GM23248 (cell line): Measurements from ENCODE around the gene SNX9. TPM values are rescaled to one million over a fixed set of nuclear protein-coding genes. Genes with fewer than 3 reads are reported as not detected.
"Not testable (repeated sequence)": the region's sequence is repeated elsewhere in the genome, so short reads cannot be mapped to it uniquely, and the experiment has no call there.

Experiments
- DNase-seq: peaks from one replicate; pipeline ENCODE4 v3.0.0-alpha.2; 2015
- H2AFZ ChIP-seq: fragments of 200-600 bp; sonication (generic); 2 replicates; pipeline ENCODE4 v1.6.1; 2016; ENCODE audit warnings: antibody characterized with exemption
- H3F3A ChIP-seq: fragments of 200-600 bp; sonication (generic); 2 replicates; pipeline ENCODE4 v1.6.1; 2016; ENCODE audit warnings: mild to moderate bottlenecking, antibody characterized with exemption, mixed run types; ENCODE audit not compliant: insufficient read depth
- H3K27ac ChIP-seq: fragments of 200-600 bp; sonication (generic); 2 replicates; pipeline ENCODE4 v1.5.1; 2016; ENCODE audit warnings: mild to moderate bottlenecking
- H3K27me3 ChIP-seq: fragments of 200-600 bp; sonication (generic); replicated peaks from 2 replicates; pipeline ENCODE4 v1.6.1; 2016; ENCODE audit warnings: mild to moderate bottlenecking; ENCODE audit not compliant: insufficient read depth
- H3K36me3 ChIP-seq: fragments of 200-600 bp; sonication (generic); 2 replicates; pipeline ENCODE4 v1.6.1; 2016; ENCODE audit warnings: low read depth, mild to moderate bottlenecking
- H3K4me1 ChIP-seq: fragments of 200-600 bp; sonication (generic); 2 replicates; pipeline ENCODE4 v1.6.1; 2016; ENCODE audit warnings: mild to moderate bottlenecking; ENCODE audit not compliant: insufficient read depth
- H3K4me2 ChIP-seq: fragments of 200-600 bp; sonication (generic); one replicate; pipeline ENCODE4 v1.6.1; 2016; ENCODE audit warnings: mild to moderate bottlenecking; ENCODE audit not compliant: unreplicated experiment
- H3K4me3 ChIP-seq: fragments of 200-600 bp; sonication (generic); 2 replicates; pipeline ENCODE4 v1.5.1; 2016; ENCODE audit warnings: mild to moderate bottlenecking
- H3K79me2 ChIP-seq: fragments of 200-600 bp; sonication (generic); 2 replicates; pipeline ENCODE4 v1.6.1; 2016; ENCODE audit warnings: mild to moderate bottlenecking; ENCODE audit not compliant: insufficient read depth
- H3K9ac ChIP-seq: fragments of 200-600 bp; sonication (generic); 2 replicates; pipeline ENCODE4 v1.6.1; 2016; ENCODE audit warnings: mild to moderate bottlenecking
- H3K9me2 ChIP-seq: fragments of 200-600 bp; sonication (generic); 2 replicates; pipeline ENCODE4 v1.6.1; 2016; ENCODE audit warnings: mixed run types, mild to moderate bottlenecking, moderate library complexity; ENCODE audit not compliant: insufficient read depth
- H3K9me3 ChIP-seq: fragments of 200-600 bp; sonication (generic); one replicate; pipeline ENCODE4 v1.6.1; 2017; ENCODE audit warnings: low read depth
- H4K20me1 ChIP-seq: fragments of 200-600 bp; sonication (generic); 2 replicates; pipeline ENCODE4 v1.6.0; 2016; ENCODE audit not compliant: insufficient read depth
- EZH2 ChIP-seq: fragments of 200-600 bp; sonication (generic); IDR thresholded peaks from 2 replicates; pipeline ENCODE4 v1.6.1; 2018; ENCODE audit warnings: antibody characterized with exemption, mild to moderate bottlenecking; ENCODE audit not compliant: insufficient read depth, poor library complexity, severe bottlenecking
- EZH2phosphoT487 ChIP-seq: fragments of 200-600 bp; sonication (generic); IDR thresholded peaks from 2 replicates; pipeline ENCODE4 v1.6.1; 2018; ENCODE audit warnings: antibody characterized with exemption, moderate library complexity, mild to moderate bottlenecking, low read depth; ENCODE audit not compliant: insufficient read depth
- WGBS, 2 experiments: methylation state at CpG; one replicate each; pipeline ENCODE4 v1.1.6; 2015 to 2017; ENCODE audit warnings: low lambda C conversion rate in 2 of 2, low coverage in 1 of 2; ENCODE audit errors: missing lambda C conversion rate in 2 of 2; 5-methylcytosine and 5-hydroxymethylcytosine counted together
- in situ Hi-C: fragments of 300-500 bp; cut with MboI; formaldehyde crosslinking; loops from 2 replicates; pipeline ENCODE4 v1.15.0; 2020
- polyA plus RNA-seq: library from polyadenylated mRNA; unstranded; fragments of >200 nt; fragmentation: Nextera tagmentation; extraction: Ambion mirVana; gene quantifications from 2 replicates; pipeline ENCODE4 v1.2.1, GENCODE V29; 2016
- total RNA-seq: library from RNA; depleted of rRNA; stranded (reverse); fragments of >200 nt; shearing (Covaris generic); gene quantifications from 2 replicates; pipeline ENCODE4 v1.2.3, GENCODE V29; 2014

Gene SNX9
- total and polyA plus RNA-seq, 2 experiments from 2014 or later, result 80.4 to 89.6 TPM

DNA sequence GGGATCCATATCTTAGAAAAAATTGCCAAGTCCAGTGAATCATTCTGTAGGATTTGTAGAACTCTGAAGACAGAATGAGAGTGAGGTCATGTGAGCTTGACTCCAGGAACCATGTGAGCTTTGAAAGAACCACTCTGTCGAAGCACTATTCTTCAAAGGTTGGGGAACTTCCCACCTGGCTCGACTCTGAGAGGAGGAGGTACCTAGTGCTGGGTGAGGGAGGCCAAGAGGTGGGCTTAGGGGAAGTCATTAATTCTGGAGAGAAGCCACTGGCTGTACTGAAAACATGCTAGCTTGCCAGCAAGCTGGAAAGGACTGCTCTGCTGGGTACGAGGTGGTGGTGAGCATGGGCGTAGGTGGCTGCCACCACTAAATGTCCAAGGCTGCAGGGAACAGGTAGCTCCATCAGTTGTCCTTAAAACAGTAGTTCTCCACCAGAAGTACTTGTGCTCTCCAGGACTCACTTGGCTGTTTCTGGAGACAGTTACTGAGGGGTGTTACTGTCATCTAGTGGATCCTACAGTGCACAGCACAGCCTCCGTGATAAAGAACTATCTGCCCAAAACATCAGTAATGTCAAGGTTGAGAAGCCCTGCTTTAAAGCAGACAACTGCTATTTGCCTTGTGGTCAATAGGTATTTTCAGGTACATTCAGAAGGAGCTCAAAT lies 124.0 kb downstream of the SNX9 start:
- H3K9me2 ChIP-seq, result no peaks in the 10 kb centered on the region
- H3K27me3 ChIP-seq, result no peaks in the 10 kb centered on the region
- H3K4me1 ChIP-seq, result no peaks in the 10 kb centered on the region
- TF ChIP-seq EZH2phosphoT487 (no peak), EZH2 (no peak)
- peaks cover 62% of the 10 kb centered on the region for H3F3A ChIP-seq
- no peaks in the 10 kb centered on the region for H4K20me1 ChIP-seq
- H3K36me3 ChIP-seq, result peaks cover 40% of the 10 kb centered on the region
- no peak overlapping the region for H3K27ac ChIP-seq
- H3K9ac ChIP-seq, result no peak overlapping the region
- no peaks in the 10 kb centered on the region for H3K9me3 ChIP-seq
- no peak overlapping the region for H3K4me3 ChIP-seq
- peak; percentile 21 for DNase-seq
- H2AFZ ChIP-seq, result no peak overlapping the region
- in situ Hi-C loops, result no loop called here
- no peak overlapping the region for H3K4me2 ChIP-seq
- 57 to 79% methylated on average over 5 of the region's 5 CpGs for WGBS, 2 experiments
- H3K79me2 ChIP-seq, result no peaks in the 10 kb centered on the region

GRCh38 chr6:157950899-157951298 lies 127.9 kb downstream of the SNX9 start:
- H3K9me3 ChIP-seq, H3K4me1 ChIP-seq, H3K79me2 ChIP-seq, H3K36me3 ChIP-seq, H3K9ac ChIP-seq, H3K4me3 ChIP-seq, H3K4me2 ChIP-seq, DNase-seq, H3K27ac ChIP-seq, H3K27me3 ChIP-seq, H2AFZ ChIP-seq, H3K9me2 ChIP-seq, H4K20me1 ChIP-seq, in situ Hi-C loops: not testable (repeated sequence)
- H3F3A ChIP-seq, result peaks cover 57% of the 10 kb centered on the region
- WGBS, 2 experiments, result 100% methylated on average over 1 of the region's 1 CpG

GRCh38 chr6:157951828-157952227 lies 128.8 kb downstream of the SNX9 start:
- H3K4me2 ChIP-seq, result no peak overlapping the region
- TF ChIP-seq EZH2 (no peak), EZH2phosphoT487 (no peak)
- H3K9me3 ChIP-seq, result no peaks in the 10 kb centered on the region
- no peak overlapping the region for H3K4me3 ChIP-seq
- no peaks in the 10 kb centered on the region for H3K27me3 ChIP-seq
- H3K79me2 ChIP-seq, result no peaks in the 10 kb centered on the region
- peaks cover 48% of the 10 kb centered on the region for H3F3A ChIP-seq
- H3K9ac ChIP-seq, result no peak overlapping the region
- peaks cover under 1% of the 10 kb centered on the region; the same call in 1 of the 2 replicates for H3K36me3 ChIP-seq
- WGBS, 2 experiments, result 92 to 97% methylated on average over 9 of the region's 9 CpGs
- no peak overlapping the region for H2AFZ ChIP-seq
- no peaks in the 10 kb centered on the region for H3K4me1 ChIP-seq
- no peaks in the 10 kb centered on the region for H4K20me1 ChIP-seq
- no peak for DNase-seq
- no peaks in the 10 kb centered on the region for H3K9me2 ChIP-seq
- in situ Hi-C loops, result no loop called here
- no peak overlapping the region for H3K27ac ChIP-seq

- H3K79me2 ChIP-seq, result no peaks in the 10 kb centered on the region
- DNase-seq, result peak; percentile 63
- WGBS, 2 experiments, result 55% methylated on average over 7 of the region's 7 CpGs
- H3F3A ChIP-seq, result peaks cover 37% of the 10 kb centered on the region
- no peaks in the 10 kb centered on the region for H3K9me3 ChIP-seq
- H3K27me3 ChIP-seq, result no peaks in the 10 kb centered on the region
- TF ChIP-seq EZH2phosphoT487 (no peak), EZH2 (no peak)
- no peak overlapping the region for H3K4me3 ChIP-seq
- in situ Hi-C loops, result no loop called here
- H3K9me2 ChIP-seq, result no peaks in the 10 kb centered on the region
- no peaks in the 10 kb centered on the region for H4K20me1 ChIP-seq
- no peak overlapping the region for H3K4me2 ChIP-seq
- no peak overlapping the region for H3K9ac ChIP-seq
- H3K4me1 ChIP-seq, result no peaks in the 10 kb centered on the region
- no peak overlapping the region for H2AFZ ChIP-seq
- H3K27ac ChIP-seq, result no peak overlapping the region
- no peaks in the 10 kb centered on the region for H3K36me3 ChIP-seq
Measured at GRCh38 chr6:157952861-157953351, 129.9 kb downstream of the SNX9 start.

DNA sequence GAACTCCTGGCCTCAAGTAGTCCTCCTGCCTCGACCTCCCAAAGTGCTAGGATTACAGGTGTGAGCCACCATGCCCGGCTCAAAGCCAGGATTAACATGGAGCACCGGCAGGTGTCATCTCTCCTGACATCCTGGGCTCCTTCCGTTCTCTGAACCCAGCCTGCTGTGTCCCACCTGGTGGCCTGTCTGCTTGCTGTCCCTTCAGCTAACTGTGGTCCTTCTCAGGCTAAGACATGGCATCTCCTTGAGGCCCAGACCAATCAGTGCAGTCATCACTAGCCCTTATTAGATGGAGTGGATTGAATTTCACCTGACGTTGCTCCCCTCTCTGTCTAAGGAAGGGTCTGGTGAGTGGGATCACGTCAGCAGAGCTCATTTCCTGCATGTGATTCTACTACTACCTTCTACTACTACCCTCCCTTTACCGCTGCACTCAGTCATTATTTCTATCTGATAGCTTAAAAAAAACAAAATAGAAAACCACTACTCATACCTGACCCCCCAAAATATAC lies 130.6 kb downstream of the SNX9 start:
- TF ChIP-seq EZH2phosphoT487 (no peak), EZH2 (no peak)
- Histone ChIP-seq H3K27me3 (no peaks in the 10 kb centered on the region), H3K79me2 (no peaks in the 10 kb centered on the region), H2AFZ (peak overlapping the region; percentile 49), H3K9me2 (no peaks in the 10 kb centered on the region), H4K20me1 (no peaks in the 10 kb centered on the region), H3K4me3 (peak overlapping the region; percentile 38), H3K4me1 (no peaks in the 10 kb centered on the region), H3K9ac (peak overlapping the region; percentile 12), H3F3A (peaks cover 30% of the 10 kb centered on the region), H3K27ac (no peak overlapping the region), H3K4me2 (peak overlapping the region; percentile 40), H3K9me3 (no peaks in the 10 kb centered on the region), H3K36me3 (no peaks in the 10 kb centered on the region)
- 67 to 72% methylated on average over 7 of the region's 7 CpGs for WGBS, 2 experiments
- in situ Hi-C loops, result no loop called here
- peak; percentile 17 for DNase-seq
